ENCODE measurements around the gene SDHB.

DNA sequence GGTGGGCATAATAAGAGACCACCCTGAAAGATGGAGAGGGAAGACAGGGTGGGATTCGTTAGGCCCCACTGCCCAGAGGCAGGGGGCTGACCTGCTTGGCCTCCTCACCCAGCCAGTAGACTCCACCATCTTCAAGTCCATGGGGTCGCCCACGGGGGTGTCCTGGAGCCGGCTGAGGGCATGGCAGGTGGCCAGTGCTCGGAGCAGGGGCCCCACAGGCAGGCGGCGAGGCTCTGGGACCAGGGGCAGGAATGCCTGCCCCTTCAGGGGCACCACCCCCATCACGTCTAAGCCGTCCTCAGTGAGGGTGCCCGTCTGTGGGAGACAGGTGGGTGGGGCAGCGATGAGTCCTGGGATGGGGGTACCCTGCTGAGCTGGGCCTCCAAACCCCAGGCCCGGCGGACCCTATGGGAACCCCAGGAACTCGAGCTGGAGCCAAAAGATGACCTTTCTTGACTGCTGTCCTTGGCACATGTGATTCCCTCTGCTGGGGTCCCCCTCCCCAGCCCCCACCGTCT is 60.3 kb downstream of the SDHB start:
- TF ChIP-seq, protein P1, sequence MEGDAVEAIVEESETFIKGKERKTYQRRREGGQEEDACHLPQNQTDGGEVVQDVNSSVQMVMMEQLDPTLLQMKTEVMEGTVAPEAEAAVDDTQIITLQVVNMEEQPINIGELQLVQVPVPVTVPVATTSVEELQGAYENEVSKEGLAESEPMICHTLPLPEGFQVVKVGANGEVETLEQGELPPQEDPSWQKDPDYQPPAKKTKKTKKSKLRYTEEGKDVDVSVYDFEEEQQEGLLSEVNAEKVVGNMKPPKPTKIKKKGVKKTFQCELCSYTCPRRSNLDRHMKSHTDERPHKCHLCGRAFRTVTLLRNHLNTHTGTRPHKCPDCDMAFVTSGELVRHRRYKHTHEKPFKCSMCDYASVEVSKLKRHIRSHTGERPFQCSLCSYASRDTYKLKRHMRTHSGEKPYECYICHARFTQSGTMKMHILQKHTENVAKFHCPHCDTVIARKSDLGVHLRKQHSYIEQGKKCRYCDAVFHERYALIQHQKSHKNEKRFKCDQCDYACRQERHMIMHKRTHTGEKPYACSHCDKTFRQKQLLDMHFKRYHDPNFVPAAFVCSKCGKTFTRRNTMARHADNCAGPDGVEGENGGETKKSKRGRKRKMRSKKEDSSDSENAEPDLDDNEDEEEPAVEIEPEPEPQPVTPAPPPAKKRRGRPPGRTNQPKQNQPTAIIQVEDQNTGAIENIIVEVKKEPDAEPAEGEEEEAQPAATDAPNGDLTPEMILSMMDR (IDR thresholded peaks at IDR 0.05): no peak
- TF ChIP-seq POLR2A (IDR thresholded peaks at IDR 0.05) (no peak), POLR2AphosphoS5 (IDR thresholded peaks at IDR 0.05) (no peak)

Data from breast epithelium (tissue), 3 donors.